Gastroesophageal sphincter (tissue), 4 donors: Measurements from ENCODE around the gene KIF1A. TPM values are rescaled to one million over a fixed set of nuclear protein-coding genes. Genes with fewer than 3 reads are reported as not detected.

Experiments used
- ATAC-seq: fragments of 150-250 bp; one replicate; pipeline ENCODE4 v1.9.1; 2016; ENCODE audit warnings: mild to moderate bottlenecking, moderate library complexity
- H3K27ac ChIP-seq, 4 donors: fragments of 200-600 bp; sonication (generic) in 3 of 4; 1 replicate in 3 of 4; 2 replicates in 1 of 4; pipeline ENCODE4 v1.5.1; 2016 to 2019
- H3K27me3 ChIP-seq: fragments of 200-600 bp; sonication (generic); one replicate; pipeline ENCODE4 v1.5.1; 2019
- H3K36me3 ChIP-seq, 2 donors: fragments of 200-600 bp; sonication (generic); one replicate each; pipeline ENCODE4 v1.5.1; 2019; ENCODE audit warnings: control low read depth in 1 of 2
- H3K4me1 ChIP-seq, 3 donors: fragments of 200-600 bp; sonication (generic); 1 replicate in 2 of 3; 2 replicates in 1 of 3; pipeline ENCODE4 v1.5.1; 2016 to 2019; ENCODE audit warnings: control low read depth in 2 of 3
- H3K4me3 ChIP-seq, 2 donors: fragments of 200-600 bp; sonication (generic); one replicate each; pipeline ENCODE4 v1.5.1; 2019; ENCODE audit warnings: mild to moderate bottlenecking in 1 of 2, moderate library complexity in 1 of 2
- H3K9me3 ChIP-seq, 3 donors: fragments of 200-600 bp; sonication (generic); one replicate each; pipeline ENCODE4 v1.5.1; 2017 to 2019; ENCODE audit warnings: control low read depth in 2 of 3
- EP300 ChIP-seq: sonication (generic); formaldehyde crosslinking; IDR thresholded peaks from one replicate; pipeline ENCODE4 v1.6.1; 2017; ENCODE audit warnings: antibody characterized with exemption, mild to moderate bottlenecking
- POLR2A ChIP-seq, 2 donors: fragments of 450-650 bp; IDR thresholded peaks; one replicate each; pipeline ENCODE4 v1.6.1; 2017; ENCODE audit warnings: antibody characterized with exemption in 2 of 2, mild to moderate bottlenecking in 2 of 2, moderate library complexity in 1 of 2
- POLR2AphosphoS5 ChIP-seq: sonication (generic); formaldehyde crosslinking; IDR thresholded peaks from one replicate; pipeline ENCODE4 v1.6.1; 2017; ENCODE audit warnings: antibody characterized with exemption
- WGBS, 2 donors: methylation state at CpG; one replicate each; pipeline ENCODE4 v1.1.5; 2018; ENCODE audit warnings: low coverage in 1 of 2; 5-methylcytosine and 5-hydroxymethylcytosine counted together
- total RNA-seq, 4 donors: library from RNA; depleted of rRNA; stranded (reverse); fragments of >200 nt; gene quantifications; one replicate each; pipeline ENCODE4 v1.1.0, GENCODE V29; 2016
- TF ChIP-seq, protein P1 (sequence below), 4 experiments: fragments of 200-600 bp in 2 of 4; fragments of 450-650 bp in 2 of 4; sonication (generic) in 1 of 4; IDR thresholded peaks; one replicate each; pipeline ENCODE4 v1.5.1; 2017 to 2019; ENCODE audit warnings: antibody characterized with exemption in 4 of 4, mild to moderate bottlenecking in 2 of 4, moderate library complexity in 2 of 4

KIF1A gene
- total RNA-seq, 4 donors from 2014 or later, result 0.62 to 2.3 (median 1.6) TPM

GRCh38 chr2:240757086-240757614 lies 62.9 kb downstream of the KIF1A start:
- TF ChIP-seq POLR2AphosphoS5, result no peak
- TF ChIP-seq, protein P1, sequence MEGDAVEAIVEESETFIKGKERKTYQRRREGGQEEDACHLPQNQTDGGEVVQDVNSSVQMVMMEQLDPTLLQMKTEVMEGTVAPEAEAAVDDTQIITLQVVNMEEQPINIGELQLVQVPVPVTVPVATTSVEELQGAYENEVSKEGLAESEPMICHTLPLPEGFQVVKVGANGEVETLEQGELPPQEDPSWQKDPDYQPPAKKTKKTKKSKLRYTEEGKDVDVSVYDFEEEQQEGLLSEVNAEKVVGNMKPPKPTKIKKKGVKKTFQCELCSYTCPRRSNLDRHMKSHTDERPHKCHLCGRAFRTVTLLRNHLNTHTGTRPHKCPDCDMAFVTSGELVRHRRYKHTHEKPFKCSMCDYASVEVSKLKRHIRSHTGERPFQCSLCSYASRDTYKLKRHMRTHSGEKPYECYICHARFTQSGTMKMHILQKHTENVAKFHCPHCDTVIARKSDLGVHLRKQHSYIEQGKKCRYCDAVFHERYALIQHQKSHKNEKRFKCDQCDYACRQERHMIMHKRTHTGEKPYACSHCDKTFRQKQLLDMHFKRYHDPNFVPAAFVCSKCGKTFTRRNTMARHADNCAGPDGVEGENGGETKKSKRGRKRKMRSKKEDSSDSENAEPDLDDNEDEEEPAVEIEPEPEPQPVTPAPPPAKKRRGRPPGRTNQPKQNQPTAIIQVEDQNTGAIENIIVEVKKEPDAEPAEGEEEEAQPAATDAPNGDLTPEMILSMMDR (IDR thresholded peaks at IDR 0.05), result no peak
- TF ChIP-seq POLR2A (IDR thresholded peaks at IDR 0.05), result no peak
- no peak for TF ChIP-seq EP300
- WGBS, 2 donors, result 62 to 100% methylated on average over 1 to 5 of the region's 31 CpGs
- Histone ChIP-seq H3K9me3 (no peaks in the 10 kb centered on the region), H3K27ac (no peak overlapping the region), H3K27me3 (peaks cover 3% of the 10 kb centered on the region), H3K36me3 (no peaks in the 10 kb centered on the region), H3K4me1 (no peaks in the 10 kb centered on the region), H3K4me3 (no peak overlapping the region)
- no peak for ATAC-seq

DNA sequence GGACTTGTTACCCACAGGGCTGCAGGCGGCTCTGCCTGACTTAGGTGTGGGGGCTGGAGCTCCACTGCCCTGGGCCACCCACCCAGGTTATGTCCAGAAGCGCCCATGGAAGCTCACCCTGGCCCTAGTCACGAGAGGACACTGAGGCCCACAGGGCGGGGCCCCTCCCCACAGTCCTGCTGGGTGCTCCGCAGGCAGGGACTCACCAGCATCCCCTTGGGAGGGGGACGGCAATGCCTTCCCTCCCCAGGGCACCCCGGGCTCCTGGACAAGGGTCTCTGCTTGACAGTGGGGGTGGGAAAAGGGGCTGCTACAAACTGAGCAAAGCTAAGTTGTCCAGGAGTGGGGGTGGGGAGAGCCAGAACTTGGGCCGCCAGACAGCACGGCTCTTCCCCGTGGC lies 67.8 kb downstream of the KIF1A start:
- TF ChIP-seq POLR2A (IDR thresholded peaks at IDR 0.05) (no peak), EP300 (no peak), POLR2AphosphoS5 (no peak)
- Histone ChIP-seq H3K4me3 (no peak overlapping the region), H3K4me1 (no peaks in the 10 kb centered on the region), H3K9me3 (no peaks in the 10 kb centered on the region), H3K27ac (no peak overlapping the region), H3K36me3 (no peaks in the 10 kb centered on the region), H3K27me3 (peaks cover 10% of the 10 kb centered on the region)
- 80% methylated on average over 2 of the region's 10 CpGs; no CpG with 5 or more reads in 1 of the 2 donors for WGBS, 2 donors
- no peak for ATAC-seq

DNA sequence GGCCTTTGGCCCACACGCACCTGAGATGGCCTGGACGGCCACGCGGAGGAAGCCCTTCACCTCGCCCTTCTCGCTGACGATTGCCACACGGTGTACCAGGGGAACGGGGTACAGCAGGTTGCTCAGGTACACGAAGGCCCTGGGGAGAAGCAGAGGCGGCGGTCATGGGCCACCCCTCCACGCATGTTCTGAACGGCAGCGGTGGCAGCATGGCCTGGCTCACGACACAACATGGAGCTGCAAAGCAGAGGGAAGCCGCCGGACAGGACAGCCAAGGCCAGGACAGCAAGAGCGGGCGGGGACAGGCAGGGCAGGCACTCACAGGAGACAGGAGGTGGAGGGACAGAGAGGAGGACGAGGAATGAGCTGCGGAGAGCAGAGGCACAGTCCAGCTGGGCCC lies 69.6 kb downstream of the KIF1A start:
- Histone ChIP-seq H3K4me1 (no peaks in the 10 kb centered on the region), H3K27ac (no peak overlapping the region), H3K9me3 (no peaks in the 10 kb centered on the region), H3K36me3 (no peaks in the 10 kb centered on the region), H3K4me3 (no peak overlapping the region), H3K27me3 (peaks cover 10% of the 10 kb centered on the region)
- ATAC-seq, result no peak
- no CpG with 5 or more reads among the region's 22 CpGs for WGBS, 2 donors
- TF ChIP-seq EP300, result no peak
- TF ChIP-seq POLR2A (IDR thresholded peaks at IDR 0.05), result no peak
- TF ChIP-seq, protein P1 (IDR thresholded peaks at IDR 0.05), result no peak
- TF ChIP-seq POLR2AphosphoS5, result no peak

DNA sequence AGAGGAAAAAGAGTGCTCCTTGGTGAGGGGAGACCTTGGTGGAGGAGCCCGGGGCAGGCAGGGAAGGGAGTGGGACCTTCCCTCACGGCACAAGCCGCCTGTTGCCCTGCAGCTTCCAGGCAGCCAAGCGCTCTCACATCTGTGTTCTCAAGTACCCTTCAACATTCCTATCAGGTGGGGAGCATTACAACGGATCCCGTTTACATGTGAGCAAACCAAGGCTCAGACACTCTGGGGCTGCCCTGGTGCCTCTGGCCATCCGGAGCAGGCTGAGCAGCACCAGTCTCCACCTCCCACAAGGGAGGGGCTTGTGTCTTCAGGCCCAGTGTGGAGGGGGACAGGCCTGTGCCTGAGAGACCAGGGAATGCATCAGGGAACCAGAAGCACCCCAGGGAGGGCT lies 70.5 kb downstream of the KIF1A start:
- no peak overlapping the region for H3K27ac ChIP-seq
- no peak for TF ChIP-seq POLR2A (IDR thresholded peaks at IDR 0.05)
- TF ChIP-seq POLR2AphosphoS5, result no peak
- TF ChIP-seq, protein P1 (IDR thresholded peaks at IDR 0.05), result no peak
- no peak for TF ChIP-seq EP300
- H3K4me3 ChIP-seq, result no peak overlapping the region
- H3K27me3 ChIP-seq, result peaks cover 10% of the 10 kb centered on the region
- WGBS, 2 donors, result 40% methylated on average over 1 of the region's 7 CpGs; no CpG with 5 or more reads in 1 of the 2 donors
- no peak for ATAC-seq
- no peaks in the 10 kb centered on the region for H3K9me3 ChIP-seq
- H3K36me3 ChIP-seq, result no peaks in the 10 kb centered on the region
- no peaks in the 10 kb centered on the region for H3K4me1 ChIP-seq

DNA sequence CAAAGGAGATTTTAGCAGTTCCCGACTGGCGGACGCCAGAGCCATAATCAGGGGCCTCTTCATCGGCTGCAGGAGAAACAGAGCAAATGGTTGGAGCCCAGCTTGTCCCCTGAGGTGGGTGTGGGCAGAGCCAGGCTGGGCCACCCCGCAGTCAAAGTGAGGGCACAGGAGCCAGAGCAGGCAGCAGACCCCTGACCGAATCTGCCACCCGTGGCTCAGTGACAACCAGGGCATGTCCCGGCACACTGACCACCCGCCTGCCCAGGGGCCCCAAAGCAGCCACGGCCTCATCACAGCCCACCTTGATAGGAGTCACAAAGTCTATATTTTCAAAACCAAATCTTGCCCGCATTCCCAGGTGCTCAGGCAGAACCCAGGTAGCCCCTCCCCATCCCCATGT lies 72.8 kb downstream of the KIF1A start:
- ATAC-seq, result no peak

More for the DNA sequence above, 72.8 kb downstream of the KIF1A start:
- Histone ChIP-seq H3K27me3 (peaks cover 8% of the 10 kb centered on the region), H3K36me3 (no peaks in the 10 kb centered on the region), H3K4me1 (no peaks in the 10 kb centered on the region), H3K4me3 (no peak overlapping the region), H3K9me3 (no peaks in the 10 kb centered on the region), H3K27ac (no peak overlapping the region)
- WGBS, 2 donors, result 94% methylated on average over 3 of the region's 11 CpGs; no CpG with 5 or more reads in 1 of the 2 donors
- TF ChIP-seq, protein P1 (IDR thresholded peaks at IDR 0.05), result no peak
- TF ChIP-seq POLR2AphosphoS5 (no peak), EP300 (no peak), POLR2A (IDR thresholded peaks at IDR 0.05) (no peak)
